Measurements from ENCODE around the gene KREMEN1. TPM values are rescaled to one million over a fixed set of nuclear protein-coding genes. Genes with fewer than 3 reads are reported as not detected.

The KREMEN1 gene
- total and polyA plus RNA-seq, 4 donors, result 1.2 to 22.6 (median 3.8) TPM

- H3K36me3 ChIP-seq (ENCODE audit: control insufficient read depth in 4 of 4, insufficient read depth in 3 of 4, low read depth in 1 of 4, low read length in 3 of 4), result no peaks in the 10 kb centered on the region
- TF ChIP-seq ATF3 (IDR thresholded peaks at IDR 0.05), result no peak
- no peak for TF ChIP-seq ZBTB33 (IDR thresholded peaks at IDR 0.05)
- no peak for TF ChIP-seq HNF4A (conservative IDR thresholded peaks at IDR 0.05)
- no peak for TF ChIP-seq GABPA (IDR thresholded peaks at IDR 0.05 in 1 of 2, conservative IDR thresholded peaks at IDR 0.05 in 1 of 2)
- no peak for TF ChIP-seq HNF4G (IDR thresholded peaks at IDR 0.05)
- no peak for TF ChIP-seq RXRA (IDR thresholded peaks at IDR 0.05)
- TF ChIP-seq TAF1 (conservative IDR thresholded peaks at IDR 0.05), result no peak
- TF ChIP-seq YY1 (IDR thresholded peaks at IDR 0.05), result no peak
- TF ChIP-seq EGR1 (IDR thresholded peaks at IDR 0.05; ENCODE audit: low read depth in 2 of 2), result no peak
- TF ChIP-seq MAX (IDR thresholded peaks at IDR 0.05), result no peak
- TF ChIP-seq JUND (IDR thresholded peaks at IDR 0.05), result no peak
- TF ChIP-seq NR2F2 (IDR thresholded peaks at IDR 0.05), result no peak
- TF ChIP-seq, protein P1, sequence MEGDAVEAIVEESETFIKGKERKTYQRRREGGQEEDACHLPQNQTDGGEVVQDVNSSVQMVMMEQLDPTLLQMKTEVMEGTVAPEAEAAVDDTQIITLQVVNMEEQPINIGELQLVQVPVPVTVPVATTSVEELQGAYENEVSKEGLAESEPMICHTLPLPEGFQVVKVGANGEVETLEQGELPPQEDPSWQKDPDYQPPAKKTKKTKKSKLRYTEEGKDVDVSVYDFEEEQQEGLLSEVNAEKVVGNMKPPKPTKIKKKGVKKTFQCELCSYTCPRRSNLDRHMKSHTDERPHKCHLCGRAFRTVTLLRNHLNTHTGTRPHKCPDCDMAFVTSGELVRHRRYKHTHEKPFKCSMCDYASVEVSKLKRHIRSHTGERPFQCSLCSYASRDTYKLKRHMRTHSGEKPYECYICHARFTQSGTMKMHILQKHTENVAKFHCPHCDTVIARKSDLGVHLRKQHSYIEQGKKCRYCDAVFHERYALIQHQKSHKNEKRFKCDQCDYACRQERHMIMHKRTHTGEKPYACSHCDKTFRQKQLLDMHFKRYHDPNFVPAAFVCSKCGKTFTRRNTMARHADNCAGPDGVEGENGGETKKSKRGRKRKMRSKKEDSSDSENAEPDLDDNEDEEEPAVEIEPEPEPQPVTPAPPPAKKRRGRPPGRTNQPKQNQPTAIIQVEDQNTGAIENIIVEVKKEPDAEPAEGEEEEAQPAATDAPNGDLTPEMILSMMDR (IDR thresholded peaks at IDR 0.05; ENCODE audit: low read depth, low read length, missing input control), result no peak
- DNase-seq (ENCODE audit: low spot score), result no peak
- H3K9ac ChIP-seq (ENCODE audit: low read depth in 1 of 2, low read length in 2 of 2), result no peak overlapping the region
- peaks cover 3 to 36% (median 24%) of the 10 kb centered on the region in 4 donors for H3K4me1 ChIP-seq (ENCODE audit: control insufficient read depth in 4 of 4, insufficient read depth in 4 of 4, low read length in 3 of 4)
- H3K27me3 ChIP-seq (ENCODE audit: control insufficient read depth in 4 of 4, insufficient read depth in 4 of 4, low read length in 3 of 4), result no peaks in the 10 kb centered on the region
- no peak overlapping the region for H3K27ac ChIP-seq (ENCODE audit: low read depth in 1 of 2, low read length in 2 of 2)
- H3K9me3 ChIP-seq (ENCODE audit: control insufficient read depth in 4 of 4, low read length in 3 of 4), result no peaks in the 10 kb centered on the region
- 89% methylated on average over 6 of the region's 6 CpGs for WGBS
- H3K4me3 ChIP-seq (ENCODE audit: low read depth in 1 of 3, low read length in 3 of 3), result no peak overlapping the region
Measured at GRCh38 chr22:29078869-29079207, 6.0 kb downstream of the KREMEN1 start.

DNA sequence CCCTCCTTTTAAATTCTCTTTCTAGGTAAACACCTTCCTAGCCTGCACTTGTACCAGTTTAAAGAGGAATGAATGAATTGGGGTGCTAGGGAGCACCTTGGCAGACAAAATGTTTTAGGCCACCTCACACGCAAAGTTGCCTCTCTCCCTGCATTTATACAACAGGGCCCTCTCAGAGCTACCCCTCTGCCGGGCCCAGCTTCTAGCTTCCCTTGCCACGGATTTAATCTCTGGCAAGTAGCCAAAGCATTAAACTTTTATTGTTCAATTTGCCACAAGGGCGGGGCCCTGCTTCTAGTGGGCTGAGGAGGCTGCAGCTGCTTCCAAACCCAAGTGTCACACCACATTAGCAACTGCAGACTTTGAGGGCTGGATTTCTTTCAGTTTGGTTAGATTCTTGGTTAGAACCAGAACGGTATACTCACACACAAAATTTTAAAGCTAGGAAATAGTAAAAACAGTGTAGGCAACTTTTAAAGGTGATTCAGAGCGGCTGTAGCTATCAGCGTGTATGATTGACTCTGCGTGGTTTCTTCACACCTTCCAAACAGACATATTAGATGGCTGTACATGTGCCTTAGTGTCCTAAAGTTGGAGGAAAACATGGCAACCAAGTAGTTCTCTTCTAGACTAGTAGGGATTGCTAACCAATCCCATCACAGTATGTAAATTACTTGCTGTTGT, 6.5 kb downstream of the KREMEN1 start:
- TF ChIP-seq HNF4A (conservative IDR thresholded peaks at IDR 0.05), result no peak
- Histone ChIP-seq H3K36me3 (ENCODE audit: control insufficient read depth in 4 of 4, insufficient read depth in 3 of 4, low read depth in 1 of 4, low read length in 3 of 4) (no peaks in the 10 kb centered on the region), H3K27me3 (ENCODE audit: control insufficient read depth in 4 of 4, insufficient read depth in 4 of 4, low read length in 3 of 4) (no peaks in the 10 kb centered on the region), H3K9me3 (ENCODE audit: control insufficient read depth in 4 of 4, low read length in 3 of 4) (no peaks in the 10 kb centered on the region), H3K27ac (ENCODE audit: low read depth in 1 of 2, low read length in 2 of 2) (no peak overlapping the region), H3K9ac (ENCODE audit: low read depth in 1 of 2, low read length in 2 of 2) (no peak overlapping the region), H3K4me1 (ENCODE audit: control insufficient read depth in 4 of 4, insufficient read depth in 4 of 4, low read length in 3 of 4) (peaks cover 2 to 31% (median 20%) of the 10 kb centered on the region in 4 donors), H3K4me3 (ENCODE audit: low read depth in 1 of 3, low read length in 3 of 3) (no peak overlapping the region)
- 72% methylated on average over 8 of the region's 8 CpGs for WGBS
- DNase-seq (ENCODE audit: low spot score), result no peak

Data from liver (tissue), 9 donors.